ENCODE data around the gene NFIA. TPM values are rescaled to one million over a fixed set of nuclear protein-coding genes. Genes with fewer than 3 reads are reported as not detected.

Gene NFIA
- total RNA-seq, 1 experiment from 2014 or later: 0.35 TPM

GRCh38 chr1:61085206-61085982 lies 3.0 kb downstream of the NFIA start:
- H3K4ac ChIP-seq (ENCODE audit: low read depth, low read length): no peak overlapping the region
- H3K36me3 Mint-ChIP-seq (ENCODE audit: insufficient read depth in 1 of 3, low read depth in 3 of 3): peaks cover 0 to 3% (median 0%) of the 10 kb centered on the region in 3 experiments; a peak in 2 of 7 replicates
- H4K91ac ChIP-seq (ENCODE audit: insufficient read length, low read depth, low read length): no peak overlapping the region
- peaks cover 17% of the 10 kb centered on the region for H3K23me2 ChIP-seq (ENCODE audit: insufficient read length, low read depth, low read length, poor library complexity, severe bottlenecking)
- H4K20me1 ChIP-seq (ENCODE audit: control insufficient read depth, insufficient read depth, insufficient read length): no peaks in the 10 kb centered on the region
- peaks cover 0 to 3% of the 10 kb centered on the region in 2 experiments; a peak in 3 of 5 replicates for H3K9me3 Mint-ChIP-seq
- no peaks in the 10 kb centered on the region for H3K79me1 ChIP-seq (ENCODE audit: insufficient read depth, low read depth, low read length, poor library complexity, severe bottlenecking)
- no CpG with 5 or more reads among the region's 3 CpGs for WGBS (ENCODE audit: extremely low coverage, insufficient read length, low lambda C conversion rate)
- H2AK5ac ChIP-seq (ENCODE audit: insufficient read length, low read length): no peak overlapping the region
- H3K27me3 Mint-ChIP-seq (ENCODE audit: low read depth): peaks cover 54% of the 10 kb centered on the region
- peaks cover 29% of the 10 kb centered on the region; the same call in 1 of the 2 replicates for H3K27me3 ChIP-seq (ENCODE audit: insufficient read depth, low read length)
- H3K9ac ChIP-seq (ENCODE audit: extremely low read depth, insufficient read length, low read length): no peak overlapping the region
- no peak overlapping the region for H3K14ac ChIP-seq (ENCODE audit: insufficient read depth, low read length)
- no peaks in the 10 kb centered on the region for H3K9me3 ChIP-seq (ENCODE audit: control insufficient read depth, low read depth, low read length)
- no peak overlapping the region for H2AFZ ChIP-seq (ENCODE audit: low read length)
- no peak overlapping the region for H2BK120ac ChIP-seq (ENCODE audit: low read depth, low read length, poor library complexity, severe bottlenecking)
- H2BK5ac ChIP-seq (ENCODE audit: insufficient read length, low read length): no peak overlapping the region
- no peak overlapping the region for H3K4me2 ChIP-seq (ENCODE audit: insufficient read depth, insufficient read length, low read length)
- no peak overlapping the region for H4K8ac ChIP-seq (replicated peaks; ENCODE audit: insufficient read length, low read depth, low read length)
- H3K27ac ChIP-seq (ENCODE audit: insufficient read length, low read depth, low read length): no peak overlapping the region
- no peaks in the 10 kb centered on the region for H3K79me2 ChIP-seq (ENCODE audit: insufficient read depth, low read length)
- H2BK12ac ChIP-seq (ENCODE audit: insufficient read length, low read depth, low read length): no peak overlapping the region
- no peak overlapping the region for H2BK20ac ChIP-seq (ENCODE audit: low read depth, low read length, poor library complexity, severe bottlenecking)
- H3T11ph ChIP-seq (ENCODE audit: low read length): no peak overlapping the region
- peaks cover 10% of the 10 kb centered on the region; the same call in 1 of the 2 replicates for H3K4me1 ChIP-seq (ENCODE audit: insufficient read depth, low read length)
- no peak for DNase-seq
- no peak overlapping the region for H2BK15ac ChIP-seq (ENCODE audit: low read depth, low read length)
- H3K4me1 Mint-ChIP-seq: peaks cover 23 to 29% of the 10 kb centered on the region in 2 experiments
- no peak overlapping the region for H3K27ac Mint-ChIP-seq
- H3K56ac ChIP-seq (ENCODE audit: insufficient read length, low read depth, low read length): no peak overlapping the region
- no peak overlapping the region for H3K23ac ChIP-seq (ENCODE audit: insufficient read length, low read depth, low read length)
- no peak for TF ChIP-seq CTCF (conservative IDR thresholded peaks at IDR 0.05)
- H4K5ac ChIP-seq (ENCODE audit: insufficient read length, low read depth, low read length): no peak overlapping the region
- H3K4me3 Mint-ChIP-seq: no peak overlapping the region
- no peak overlapping the region for H3K18ac ChIP-seq (ENCODE audit: insufficient read length, low read depth, low read length)

Data from H9 (cell line).